Liver (tissue), 3 donors: ENCODE measurements around the gene RGS7.

ENCODE experiments used
- ATF3 ChIP-seq: IDR thresholded peaks from 2 replicates; pipeline ENCODE4 v1.6.1; 2016; ENCODE audit warnings: antibody characterized with exemption
- CTCF ChIP-seq: fragments of 150-350 bp; IDR thresholded peaks from 2 replicates; pipeline ENCODE4 v1.5.1; 2017; ENCODE audit warnings: improper control_type of control experiment, low read depth, low read length; ENCODE audit not compliant: missing input control
- GABPA ChIP-seq, 2 donors: IDR thresholded peaks in 1 of 2; conservative IDR thresholded peaks in 1 of 2; 2 replicates each; pipeline ENCODE4 v1.6.1; 2016; ENCODE audit warnings: antibody characterized with exemption in 2 of 2, mild to moderate bottlenecking in 1 of 2, moderate library complexity in 1 of 2
- HNF4G ChIP-seq: IDR thresholded peaks from 2 replicates; pipeline ENCODE4 v1.6.1; 2016; ENCODE audit warnings: antibody characterized with exemption
- JUND ChIP-seq, 2 donors: IDR thresholded peaks; 2 replicates each; pipeline ENCODE4 v1.6.1; 2016; ENCODE audit warnings: antibody characterized with exemption in 2 of 2
- MAX ChIP-seq: IDR thresholded peaks from 2 replicates; pipeline ENCODE4 v1.6.1; 2016; ENCODE audit warnings: antibody characterized with exemption
- NR2F2 ChIP-seq: IDR thresholded peaks from 2 replicates; pipeline ENCODE4 v1.6.1; 2016; ENCODE audit warnings: antibody characterized with exemption
- RAD21 ChIP-seq, 2 donors: IDR thresholded peaks; 2 replicates each; pipeline ENCODE4 v1.6.1; 2016; ENCODE audit warnings: antibody characterized with exemption in 2 of 2, mild to moderate bottlenecking in 2 of 2
- REST ChIP-seq: IDR thresholded peaks from 2 replicates; pipeline ENCODE4 v1.6.1; 2016; ENCODE audit warnings: antibody characterized with exemption, mild to moderate bottlenecking
- RXRA ChIP-seq, 2 donors: IDR thresholded peaks; 2 replicates each; pipeline ENCODE4 v1.6.1; 2017 to 2018; ENCODE audit warnings: antibody characterized with exemption in 2 of 2, mild to moderate bottlenecking in 1 of 2
- SP1 ChIP-seq: IDR thresholded peaks from 2 replicates; pipeline ENCODE4 v1.6.1; 2018; ENCODE audit warnings: antibody characterized with exemption, mild to moderate bottlenecking
- TAF1 ChIP-seq: conservative IDR thresholded peaks from 2 replicates; pipeline ENCODE4 v1.6.1; 2016; ENCODE audit warnings: antibody characterized with exemption, mild to moderate bottlenecking
- YY1 ChIP-seq: IDR thresholded peaks from 2 replicates; pipeline ENCODE4 v1.6.1; 2016; ENCODE audit warnings: antibody characterized with exemption, mild to moderate bottlenecking
- ZBTB33 ChIP-seq: IDR thresholded peaks from 2 replicates; pipeline ENCODE4 v1.6.1; 2016; ENCODE audit warnings: antibody characterized with exemption
- donor health status: healthy.
- donor health status: healthy.

DNA sequence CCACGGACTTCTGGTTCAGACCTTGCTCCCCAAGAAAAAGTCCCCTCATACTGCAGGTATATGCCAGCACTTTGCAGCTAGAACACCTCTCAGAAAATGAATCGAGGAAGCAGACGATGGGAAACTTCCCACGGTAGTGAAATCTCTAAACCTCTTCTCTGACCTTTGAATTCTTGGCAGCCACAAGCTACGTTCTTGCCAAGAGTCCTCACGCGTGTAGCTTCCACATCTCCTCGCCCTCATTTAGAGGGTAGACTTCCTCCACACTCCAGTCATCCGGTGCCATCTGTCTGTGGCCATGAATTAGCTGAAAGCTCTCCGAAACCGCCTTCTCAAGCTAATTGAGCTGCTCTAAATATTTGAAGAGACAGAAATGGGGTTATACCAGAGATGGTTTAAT lies 127.8 kb downstream of the RGS7 start:
- TF ChIP-seq TAF1: no peak
- no peak for TF ChIP-seq JUND (IDR thresholded peaks at IDR 0.05)
- TF ChIP-seq MAX: no peak
- no peak for TF ChIP-seq CTCF
- TF ChIP-seq HNF4G: peak; percentile 26
- TF ChIP-seq RAD21 (IDR thresholded peaks at IDR 0.05): peak; percentile 43 to 50
- TF ChIP-seq SP1: no peak
- no peak for TF ChIP-seq ATF3
- no peak for TF ChIP-seq ZBTB33
- TF ChIP-seq REST: no peak
- no peak for TF ChIP-seq YY1
- no peak for TF ChIP-seq RXRA (IDR thresholded peaks at IDR 0.05)
- no peak for TF ChIP-seq GABPA (IDR thresholded peaks at IDR 0.05 in 1 of 2, conservative IDR thresholded peaks at IDR 0.05 in 1 of 2)
- no peak for TF ChIP-seq NR2F2
